ENCODE data around the gene SHISA9.

SHISA9 gene

DNA sequence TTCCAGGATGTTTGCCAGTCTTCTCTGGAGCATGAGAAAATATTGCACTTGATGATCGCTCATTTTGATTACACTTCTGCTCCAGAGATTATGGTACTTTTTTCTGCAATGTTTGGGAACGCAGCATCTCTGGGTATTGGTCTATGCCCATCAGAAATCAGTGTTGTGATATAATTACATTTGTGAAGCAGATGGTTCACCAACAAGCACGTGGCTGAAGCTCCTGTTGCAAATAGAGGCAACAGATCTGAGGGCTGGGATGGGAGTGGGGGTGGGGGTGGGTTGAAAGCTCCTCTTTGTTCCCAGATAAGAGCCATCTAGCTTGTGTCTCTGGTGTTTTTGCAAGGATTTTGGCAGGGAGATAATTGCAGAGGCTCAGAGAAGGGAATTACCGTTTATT lies 252.3 kb downstream of the SHISA9 start:
- no peak for DNase-seq (ENCODE audit: low read depth)
- TF ChIP-seq POLR2A (IDR thresholded peaks at IDR 0.05; ENCODE audit: extremely low read depth, insufficient read length), result no peak
- TF ChIP-seq MYC (IDR thresholded peaks at IDR 0.05; ENCODE audit: low read depth, low read length), result no peak
- no peak for TF ChIP-seq CTCF (IDR thresholded peaks at IDR 0.05; ENCODE audit: low read depth, low read length)
- no peak for TF ChIP-seq MAX (IDR thresholded peaks at IDR 0.05; ENCODE audit: low read depth, low read length)
- H3K4me3 ChIP-seq (ENCODE audit: low read depth, low read length), result no peak overlapping the region

- DNase-seq (ENCODE audit: low read depth), result no peak
- no peak for TF ChIP-seq POLR2A (IDR thresholded peaks at IDR 0.05; ENCODE audit: extremely low read depth, insufficient read length)
- no peak for TF ChIP-seq MYC (IDR thresholded peaks at IDR 0.05; ENCODE audit: low read depth, low read length)
- no peak for TF ChIP-seq CTCF (IDR thresholded peaks at IDR 0.05; ENCODE audit: low read depth, low read length)
- no peak for TF ChIP-seq MAX (IDR thresholded peaks at IDR 0.05; ENCODE audit: low read depth, low read length)
- H3K4me3 ChIP-seq (ENCODE audit: low read depth, low read length), result no peak overlapping the region
These were observed 253.4 kb downstream of the SHISA9 start for GRCh38 chr16:13154799-13155198.

DNA sequence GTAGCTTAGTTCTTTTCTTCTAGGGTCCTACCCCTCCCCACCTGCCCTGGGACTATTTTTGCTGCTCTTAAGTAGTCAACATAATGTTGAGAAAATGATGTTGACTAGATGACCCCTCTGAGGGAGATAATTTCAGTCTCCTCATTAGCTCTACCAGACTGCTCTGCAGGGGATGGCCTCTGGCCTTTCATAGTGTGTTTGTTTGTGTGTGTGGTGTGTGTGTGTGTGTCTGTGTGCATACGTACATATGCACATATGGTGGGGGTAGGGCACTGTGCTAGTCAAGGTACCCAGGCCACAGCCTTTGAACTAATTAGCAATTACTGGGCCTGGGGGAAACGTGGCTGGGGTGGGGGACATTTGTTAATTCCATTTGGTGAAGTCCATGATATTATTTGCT lies 254.0 kb downstream of the SHISA9 start:
- TF ChIP-seq CTCF (IDR thresholded peaks at IDR 0.05; ENCODE audit: low read depth, low read length) (no peak), MYC (IDR thresholded peaks at IDR 0.05; ENCODE audit: low read depth, low read length) (no peak), POLR2A (IDR thresholded peaks at IDR 0.05; ENCODE audit: extremely low read depth, insufficient read length) (no peak), MAX (IDR thresholded peaks at IDR 0.05; ENCODE audit: low read depth, low read length) (no peak)
- no peak overlapping the region for H3K4me3 ChIP-seq (ENCODE audit: low read depth, low read length)
- DNase-seq (ENCODE audit: low read depth), result no peak

DNA sequence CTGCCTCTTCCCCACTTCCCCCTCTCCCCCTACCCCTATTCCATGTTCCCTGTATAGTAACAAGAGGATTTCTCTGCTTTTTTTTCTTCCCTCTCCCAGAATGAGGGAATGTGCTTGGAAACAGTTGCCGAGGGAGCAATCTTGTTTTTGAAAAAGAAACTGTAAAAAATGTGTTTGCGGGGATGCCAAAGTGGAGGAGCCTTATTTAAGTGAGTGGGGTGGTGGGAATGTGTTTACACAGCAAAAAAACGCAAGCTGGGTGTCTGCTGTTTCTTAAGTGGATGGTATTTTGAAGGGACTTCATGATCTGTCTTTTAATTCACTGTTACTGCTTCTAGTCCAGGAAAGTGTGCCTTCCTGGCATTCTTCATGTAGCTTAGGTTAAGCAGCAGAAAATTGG lies 254.4 kb downstream of the SHISA9 start:
- TF ChIP-seq POLR2A (IDR thresholded peaks at IDR 0.05; ENCODE audit: extremely low read depth, insufficient read length), result no peak
- no peak for TF ChIP-seq MYC (IDR thresholded peaks at IDR 0.05; ENCODE audit: low read depth, low read length)
- TF ChIP-seq CTCF (IDR thresholded peaks at IDR 0.05; ENCODE audit: low read depth, low read length), result no peak
- no peak for TF ChIP-seq MAX (IDR thresholded peaks at IDR 0.05; ENCODE audit: low read depth, low read length)
- no peak for DNase-seq (ENCODE audit: low read depth)
- H3K4me3 ChIP-seq (ENCODE audit: low read depth, low read length), result no peak overlapping the region

GRCh38 chr16:13157082-13157481 lies 255.7 kb downstream of the SHISA9 start:
- no peak overlapping the region for H3K4me3 ChIP-seq (ENCODE audit: low read depth, low read length)
- TF ChIP-seq MAX (IDR thresholded peaks at IDR 0.05; ENCODE audit: low read depth, low read length) (no peak), CTCF (IDR thresholded peaks at IDR 0.05; ENCODE audit: low read depth, low read length) (no peak), POLR2A (IDR thresholded peaks at IDR 0.05; ENCODE audit: extremely low read depth, insufficient read length) (no peak), MYC (IDR thresholded peaks at IDR 0.05; ENCODE audit: low read depth, low read length) (no peak)
- DNase-seq (ENCODE audit: low read depth), result no peak

- no peak for DNase-seq (ENCODE audit: low read depth)
- no peak overlapping the region for H3K4me3 ChIP-seq (ENCODE audit: low read depth, low read length)
- TF ChIP-seq CTCF (IDR thresholded peaks at IDR 0.05; ENCODE audit: low read depth, low read length), result no peak
- no peak for TF ChIP-seq POLR2A (IDR thresholded peaks at IDR 0.05; ENCODE audit: extremely low read depth, insufficient read length)
- no peak for TF ChIP-seq MAX (IDR thresholded peaks at IDR 0.05; ENCODE audit: low read depth, low read length)
- no peak for TF ChIP-seq MYC (IDR thresholded peaks at IDR 0.05; ENCODE audit: low read depth, low read length)
These were observed 257.0 kb downstream of the SHISA9 start for GRCh38 chr16:13158427-13158826.

All from NB4 (cell line).